ENCODE data around the gene PDSS2.

The PDSS2 gene

DNA sequence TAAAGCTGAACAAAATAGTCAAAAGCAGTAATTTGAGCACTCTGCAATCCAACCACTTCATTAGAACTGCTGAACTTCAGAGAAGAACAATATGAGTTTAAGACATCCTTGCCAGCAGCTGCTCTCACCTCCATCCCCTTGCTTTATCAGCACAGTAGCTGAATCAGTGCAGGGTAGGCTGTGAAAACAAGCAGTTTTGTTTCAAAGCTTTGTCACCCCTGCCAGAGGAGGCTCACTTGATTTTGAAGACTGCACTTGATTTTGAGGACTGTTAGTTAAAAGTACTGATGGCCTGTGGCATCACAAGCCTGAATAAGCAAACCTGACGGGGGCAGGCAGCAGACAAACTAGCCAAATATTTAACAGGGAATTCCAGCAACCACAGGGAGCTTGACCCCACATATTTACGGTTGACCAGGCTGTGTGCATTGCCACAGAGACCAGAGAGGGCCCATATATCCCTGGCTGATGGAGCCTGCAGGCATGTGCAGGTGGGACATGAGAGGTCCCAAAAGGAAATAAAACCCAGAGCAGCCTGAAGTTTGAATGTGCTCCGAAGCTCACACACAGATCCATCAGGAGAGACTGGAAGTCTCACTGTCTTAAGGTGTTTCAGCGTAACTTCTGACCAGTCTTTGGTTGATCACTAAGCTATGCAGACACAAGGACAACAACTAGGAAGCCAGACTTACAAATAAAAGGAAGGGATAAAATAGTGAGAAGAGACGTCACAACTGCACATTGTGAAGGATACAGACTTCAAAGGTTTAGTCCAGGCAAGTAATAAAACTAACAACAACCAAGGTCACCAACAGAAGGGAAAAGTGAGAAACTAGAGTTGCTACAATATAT is 97.4 kb downstream of the PDSS2 start:
- H3K4me2 ChIP-seq (ENCODE audit: low read length): no peak overlapping the region
- H3K36me3 ChIP-seq (ENCODE audit: insufficient read depth, low read length): peaks cover 18% of the 10 kb centered on the region
- H3F3A ChIP-seq (ENCODE audit: insufficient read depth, low read length): 0 out of 2 replicates have a peak, but pooled peaks cover under 1% of the 10 kb centered on the region
- peaks cover 4% of the 10 kb centered on the region for H3K79me2 ChIP-seq (ENCODE audit: insufficient read depth, low read length)
- no peak overlapping the region for H2AFZ ChIP-seq (ENCODE audit: low read length)
- no peak overlapping the region for H3K4me3 ChIP-seq (ENCODE audit: low read depth, low read length, poor library complexity, severe bottlenecking)
- no peaks in the 10 kb centered on the region for H3K4me1 ChIP-seq (ENCODE audit: insufficient read depth, low read length, severe bottlenecking)
- H4K20me1 ChIP-seq (ENCODE audit: insufficient read depth, low read length): no peaks in the 10 kb centered on the region
- no peaks in the 10 kb centered on the region for H3K9me2 ChIP-seq (ENCODE audit: low read depth, low read length)
- H3K27ac ChIP-seq (ENCODE audit: low read depth, low read length, poor library complexity, severe bottlenecking): no peak overlapping the region
- TF ChIP-seq EZH2 (IDR thresholded peaks at IDR 0.05; ENCODE audit: borderline replicate concordance, low read length): no peak
- TF ChIP-seq, protein P1, sequence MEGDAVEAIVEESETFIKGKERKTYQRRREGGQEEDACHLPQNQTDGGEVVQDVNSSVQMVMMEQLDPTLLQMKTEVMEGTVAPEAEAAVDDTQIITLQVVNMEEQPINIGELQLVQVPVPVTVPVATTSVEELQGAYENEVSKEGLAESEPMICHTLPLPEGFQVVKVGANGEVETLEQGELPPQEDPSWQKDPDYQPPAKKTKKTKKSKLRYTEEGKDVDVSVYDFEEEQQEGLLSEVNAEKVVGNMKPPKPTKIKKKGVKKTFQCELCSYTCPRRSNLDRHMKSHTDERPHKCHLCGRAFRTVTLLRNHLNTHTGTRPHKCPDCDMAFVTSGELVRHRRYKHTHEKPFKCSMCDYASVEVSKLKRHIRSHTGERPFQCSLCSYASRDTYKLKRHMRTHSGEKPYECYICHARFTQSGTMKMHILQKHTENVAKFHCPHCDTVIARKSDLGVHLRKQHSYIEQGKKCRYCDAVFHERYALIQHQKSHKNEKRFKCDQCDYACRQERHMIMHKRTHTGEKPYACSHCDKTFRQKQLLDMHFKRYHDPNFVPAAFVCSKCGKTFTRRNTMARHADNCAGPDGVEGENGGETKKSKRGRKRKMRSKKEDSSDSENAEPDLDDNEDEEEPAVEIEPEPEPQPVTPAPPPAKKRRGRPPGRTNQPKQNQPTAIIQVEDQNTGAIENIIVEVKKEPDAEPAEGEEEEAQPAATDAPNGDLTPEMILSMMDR (IDR thresholded peaks at IDR 0.05; ENCODE audit: low read length): no peak
- no peak overlapping the region for H3K9ac ChIP-seq (ENCODE audit: low read length)
- H3K9me3 ChIP-seq (ENCODE audit: low read length): peaks cover 4% of the 10 kb centered on the region
- H3K27me3 ChIP-seq (ENCODE audit: insufficient read depth, low read length): no peaks in the 10 kb centered on the region

DNA sequence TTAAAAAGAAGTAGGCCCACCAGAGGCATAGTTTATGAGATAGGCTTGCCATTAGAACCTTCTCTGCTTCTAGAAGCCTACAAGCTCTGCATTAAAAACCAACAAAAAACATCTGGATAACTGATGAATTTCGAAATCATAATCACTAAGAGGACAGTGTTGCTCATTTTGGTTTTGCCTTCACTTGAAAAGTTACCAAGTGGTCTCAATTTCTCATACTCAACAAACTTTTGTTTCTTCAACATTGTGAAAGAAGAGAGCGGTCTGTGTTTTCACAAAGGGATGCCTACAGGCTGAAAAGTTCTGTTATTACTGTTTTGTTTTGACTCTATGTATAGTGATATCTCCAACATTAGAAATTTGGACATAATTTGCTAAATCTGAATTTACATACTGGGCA is 98.9 kb downstream of the PDSS2 start:
- no peak overlapping the region for H2AFZ ChIP-seq (ENCODE audit: low read length)
- no peak for TF ChIP-seq EZH2 (IDR thresholded peaks at IDR 0.05; ENCODE audit: borderline replicate concordance, low read length)
- TF ChIP-seq, protein P1 (IDR thresholded peaks at IDR 0.05; ENCODE audit: low read length): no peak

GRCh38 chr6:107357842-107358241 is 101.5 kb downstream of the PDSS2 start:
- no peak overlapping the region for H3K4me3 ChIP-seq (ENCODE audit: low read depth, low read length, poor library complexity, severe bottlenecking)
- no peak overlapping the region for H3K9ac ChIP-seq (ENCODE audit: low read length)
- H2AFZ ChIP-seq (ENCODE audit: low read length): no peak overlapping the region
- TF ChIP-seq, protein P1 (IDR thresholded peaks at IDR 0.05; ENCODE audit: low read length): no peak
- no peak for TF ChIP-seq EZH2 (IDR thresholded peaks at IDR 0.05; ENCODE audit: borderline replicate concordance, low read length)
- H3K4me1 ChIP-seq (ENCODE audit: insufficient read depth, low read length, severe bottlenecking): no peaks in the 10 kb centered on the region
- H3K9me3 ChIP-seq (ENCODE audit: low read length): peaks cover 2% of the 10 kb centered on the region
- no peak overlapping the region for H3K4me2 ChIP-seq (ENCODE audit: low read length)
- H3K27ac ChIP-seq (ENCODE audit: low read depth, low read length, poor library complexity, severe bottlenecking): no peak overlapping the region
- H4K20me1 ChIP-seq (ENCODE audit: insufficient read depth, low read length): no peaks in the 10 kb centered on the region
- H3K9me2 ChIP-seq (ENCODE audit: low read depth, low read length): no peaks in the 10 kb centered on the region
- no peaks in the 10 kb centered on the region; the same call in 1 of the 2 replicates for H3K79me2 ChIP-seq (ENCODE audit: insufficient read depth, low read length)
- 0 out of 2 replicates have a peak, but pooled peaks cover 3% of the 10 kb centered on the region for H3F3A ChIP-seq (ENCODE audit: insufficient read depth, low read length)
- peaks cover 10% of the 10 kb centered on the region for H3K36me3 ChIP-seq (ENCODE audit: insufficient read depth, low read length)
- H3K27me3 ChIP-seq (ENCODE audit: insufficient read depth, low read length): no peaks in the 10 kb centered on the region

More for the DNA sequence above, 98.9 kb downstream of the PDSS2 start:
- H3K9me3 ChIP-seq (ENCODE audit: low read length): peaks cover 4% of the 10 kb centered on the region
- no peaks in the 10 kb centered on the region for H4K20me1 ChIP-seq (ENCODE audit: insufficient read depth, low read length)
- H3K9ac ChIP-seq (ENCODE audit: low read length): no peak overlapping the region
- no peaks in the 10 kb centered on the region for H3K9me2 ChIP-seq (ENCODE audit: low read depth, low read length)
- H3K79me2 ChIP-seq (ENCODE audit: insufficient read depth, low read length): peaks cover 1% of the 10 kb centered on the region
- no peak overlapping the region for H3K4me3 ChIP-seq (ENCODE audit: low read depth, low read length, poor library complexity, severe bottlenecking)
- H3K36me3 ChIP-seq (ENCODE audit: insufficient read depth, low read length): peaks cover 18% of the 10 kb centered on the region
- H3K4me2 ChIP-seq (ENCODE audit: low read length): no peak overlapping the region
- no peaks in the 10 kb centered on the region for H3K4me1 ChIP-seq (ENCODE audit: insufficient read depth, low read length, severe bottlenecking)
- 0 out of 2 replicates have a peak, but pooled peaks cover 3% of the 10 kb centered on the region for H3F3A ChIP-seq (ENCODE audit: insufficient read depth, low read length)
- H3K27me3 ChIP-seq (ENCODE audit: insufficient read depth, low read length): no peaks in the 10 kb centered on the region
- H3K27ac ChIP-seq (ENCODE audit: low read depth, low read length, poor library complexity, severe bottlenecking): no peak overlapping the region

Data from OCI-LY1 (cell line).